H9 (cell line): Measurements from ENCODE around the gene RASA2. TPM values are rescaled to one million over a fixed set of nuclear protein-coding genes. Genes with fewer than 3 reads are reported as not detected.

ENCODE experiments used
- DNase-seq: peaks from one replicate; pipeline ENCODE4 v3.0.0-alpha.2; 2017
- H2AFZ ChIP-seq: one replicate; pipeline ENCODE4 v1.6.1; 2013; ENCODE audit warnings: mild to moderate bottlenecking, low read length, control low read depth, moderate library complexity
- H2AK5ac ChIP-seq: 2 replicates; pipeline ENCODE4 v1.6.1; 2013; ENCODE audit warnings: low read length, control low read depth, mixed read lengths; ENCODE audit not compliant: insufficient read length
- H2BK120ac ChIP-seq: one replicate; pipeline ENCODE4 v1.6.1; 2013; ENCODE audit warnings: low read depth, mild to moderate bottlenecking, low read length, control low read depth, inconsistent platforms; ENCODE audit not compliant: poor library complexity, severe bottlenecking
- H2BK12ac ChIP-seq: 2 replicates; pipeline ENCODE4 v1.6.1; 2013; ENCODE audit warnings: low read length, control low read depth, mixed read lengths, low read depth; ENCODE audit not compliant: insufficient read length
- H2BK15ac ChIP-seq: 2 replicates; pipeline ENCODE4 v1.6.1; 2013; ENCODE audit warnings: low read depth, low read length, control low read depth
- H2BK20ac ChIP-seq: one replicate; pipeline ENCODE4 v1.6.1; 2013; ENCODE audit warnings: low read depth, mild to moderate bottlenecking, low read length, control low read depth, inconsistent platforms; ENCODE audit not compliant: poor library complexity, severe bottlenecking
- H2BK5ac ChIP-seq: 2 replicates; pipeline ENCODE4 v1.6.1; 2013; ENCODE audit warnings: low read length, control low read depth, mixed read lengths; ENCODE audit not compliant: insufficient read length
- H3K14ac ChIP-seq: 2 replicates; pipeline ENCODE4 v1.6.1; 2013; ENCODE audit warnings: low read length, control low read depth; ENCODE audit not compliant: insufficient read depth
- H3K18ac ChIP-seq: 2 replicates; pipeline ENCODE4 v1.6.1; 2013; ENCODE audit warnings: low read depth, mild to moderate bottlenecking, mixed read lengths, low read length, control low read depth; ENCODE audit not compliant: insufficient read length
- H3K23ac ChIP-seq: 2 replicates; pipeline ENCODE4 v1.6.1; 2013; ENCODE audit warnings: low read length, control low read depth, mixed read lengths, low read depth; ENCODE audit not compliant: insufficient read length
- H3K23me2 ChIP-seq: 2 replicates; pipeline ENCODE4 v1.6.1; 2013; ENCODE audit warnings: low read depth, mild to moderate bottlenecking, mixed read lengths, low read length, control low read depth; ENCODE audit not compliant: insufficient read length, poor library complexity, severe bottlenecking
- H3K27ac ChIP-seq: 2 replicates; pipeline ENCODE4 v1.5.1; 2013; ENCODE audit warnings: low read length, control low read depth, mixed read lengths, low read depth; ENCODE audit not compliant: insufficient read length
- H3K27me3 ChIP-seq: 2 replicates; pipeline ENCODE4 v1.6.1; 2013; ENCODE audit warnings: low read length, control low read depth, inconsistent platforms; ENCODE audit not compliant: insufficient read depth
- H3K4ac ChIP-seq: 2 replicates; pipeline ENCODE4 v1.6.1; 2013; ENCODE audit warnings: low read depth, mild to moderate bottlenecking, control low read depth, inconsistent platforms, low read length, moderate library complexity
- H3K4me1 ChIP-seq: 2 replicates; pipeline ENCODE4 v1.6.1; 2013; ENCODE audit warnings: low read length, control low read depth, inconsistent platforms; ENCODE audit not compliant: insufficient read depth
- H3K4me2 ChIP-seq: 2 replicates; pipeline ENCODE4 v1.6.1; 2013; ENCODE audit warnings: low read length, control low read depth, mixed read lengths; ENCODE audit not compliant: insufficient read length, insufficient read depth
- H3K56ac ChIP-seq: 2 replicates; pipeline ENCODE4 v1.6.1; 2013; ENCODE audit warnings: low read depth, mild to moderate bottlenecking, mixed read lengths, low read length, control low read depth; ENCODE audit not compliant: insufficient read length
- H3K79me1 ChIP-seq: 2 replicates; pipeline ENCODE4 v1.6.1; 2013; ENCODE audit warnings: low read depth, mild to moderate bottlenecking, moderate library complexity, low read length, control low read depth, inconsistent platforms; ENCODE audit not compliant: insufficient read depth, poor library complexity, severe bottlenecking
- H3K79me2 ChIP-seq: 2 replicates; pipeline ENCODE4 v1.6.1; 2013; ENCODE audit warnings: low read length, control low read depth, inconsistent platforms; ENCODE audit not compliant: insufficient read depth
- H3K9ac ChIP-seq: 2 replicates; pipeline ENCODE4 v1.6.1; 2013; ENCODE audit warnings: low read length, control low read depth, mixed read lengths; ENCODE audit not compliant: insufficient read length; ENCODE audit errors: extremely low read depth
- H3K9me3 ChIP-seq: one replicate; pipeline ENCODE4 v1.6.1; 2013; ENCODE audit warnings: low read depth, low read length, inconsistent platforms; ENCODE audit not compliant: control insufficient read depth
- H3T11ph ChIP-seq: one replicate; pipeline ENCODE4 v1.6.1; 2013; ENCODE audit warnings: mild to moderate bottlenecking, low read length, control low read depth, inconsistent platforms
- H4K20me1 ChIP-seq: one replicate; pipeline ENCODE4 v1.6.1; 2013; ENCODE audit not compliant: control insufficient read depth, insufficient read length, insufficient read depth
- H4K5ac ChIP-seq: 2 replicates; pipeline ENCODE4 v1.6.1; 2013; ENCODE audit warnings: low read depth, mild to moderate bottlenecking, mixed read lengths, low read length, control low read depth; ENCODE audit not compliant: insufficient read length
- H4K8ac ChIP-seq: replicated peaks from 2 replicates; pipeline ENCODE4 v1.6.1; 2013; ENCODE audit warnings: low read length, control low read depth, mixed read lengths, low read depth; ENCODE audit not compliant: insufficient read length
- H4K91ac ChIP-seq: 2 replicates; pipeline ENCODE4 v1.6.1; 2013; ENCODE audit warnings: low read depth, mild to moderate bottlenecking, moderate library complexity, mixed read lengths, low read length, control low read depth; ENCODE audit not compliant: insufficient read length
- H3K27ac Mint-ChIP-seq, 3 experiments: 2 replicates in 2 of 3; 3 replicates in 1 of 3; pipeline ENCODE4 v1.8.0; 2020 to 2021; ENCODE audit warnings: mixed read lengths in 3 of 3, mild to moderate bottlenecking in 1 of 3, moderate library complexity in 1 of 3
- H3K27me3 Mint-ChIP-seq: 2 replicates; pipeline ENCODE4 v1.8.0; 2021; ENCODE audit warnings: low read depth, mild to moderate bottlenecking, moderate library complexity, mixed read lengths
- H3K36me3 Mint-ChIP-seq, 3 experiments: 2 replicates in 2 of 3; 3 replicates in 1 of 3; pipeline ENCODE4 v1.8.0; 2020 to 2021; ENCODE audit warnings: low read depth in 3 of 3, mixed read lengths in 3 of 3; ENCODE audit not compliant: insufficient read depth in 1 of 3
- H3K4me1 Mint-ChIP-seq, 2 experiments: 2 replicates each; pipeline ENCODE4 v1.8.0; 2020; ENCODE audit warnings: mixed read lengths in 2 of 2
- H3K4me3 Mint-ChIP-seq, 2 experiments: 2 replicates in 1 of 2; 3 replicates in 1 of 2; pipeline ENCODE4 v1.8.0; 2020 to 2021; ENCODE audit warnings: mild to moderate bottlenecking in 2 of 2, mixed read lengths in 2 of 2, moderate library complexity in 1 of 2
- H3K9me3 Mint-ChIP-seq, 2 experiments: 2 replicates in 1 of 2; 3 replicates in 1 of 2; pipeline ENCODE4 v1.8.0; 2020; ENCODE audit warnings: mild to moderate bottlenecking in 2 of 2, mixed read lengths in 2 of 2, moderate library complexity in 1 of 2
- CTCF ChIP-seq: fragments of 200-600 bp; sonication (generic); conservative IDR thresholded peaks from 3 replicates; pipeline ENCODE4 v1.8.0; 2021; ENCODE audit warnings: antibody characterized with exemption, mild to moderate bottlenecking
- WGBS: extraction: QIAGEN DNeasy Blood & Tissue Kit; methylation state at CpG from one replicate; pipeline ENCODE4 v1.1.7; 2013; ENCODE audit warnings: missing lambda C conversion rate, low lambda C conversion rate, mixed read lengths; ENCODE audit not compliant: insufficient read length; ENCODE audit errors: extremely low coverage; 5-methylcytosine and 5-hydroxymethylcytosine counted together
- total RNA-seq: library from RNA; stranded (reverse); gene quantifications from 2 replicates; pipeline ENCODE4 v1.2.1, GENCODE V29; 2021

Gene RASA2
- total RNA-seq, 1 experiment from 2014 or later = 24.4 TPM

DNA sequence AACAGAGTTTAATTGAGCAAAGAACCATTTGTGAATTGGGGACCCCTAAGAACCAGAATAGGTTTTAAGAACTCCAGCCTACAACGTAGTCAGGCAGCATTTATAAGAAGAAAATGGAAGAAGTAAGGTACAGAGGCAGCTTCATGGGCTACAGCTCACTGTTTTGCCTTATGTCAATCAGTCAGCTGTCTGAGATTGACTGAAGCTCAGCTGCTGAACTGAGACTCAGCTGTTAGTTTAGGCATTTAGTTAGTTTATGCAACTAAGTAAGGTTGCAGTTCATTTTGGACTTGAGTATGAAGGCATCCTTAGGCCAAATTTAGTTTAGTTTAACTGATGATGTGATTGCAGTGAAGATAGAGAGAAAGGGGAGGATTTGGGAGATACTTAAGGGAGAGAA is 34.1 kb upstream of the RASA2 start:
- H2BK12ac ChIP-seq = no peak overlapping the region
- H3K18ac ChIP-seq = no peak overlapping the region
- no peak overlapping the region for H3K27ac ChIP-seq
- H2BK20ac ChIP-seq = no peak overlapping the region
- no peaks in the 10 kb centered on the region for H3K9me3 ChIP-seq
- H4K8ac ChIP-seq = no peak overlapping the region
- Mint-ChIP-seq H3K27ac (no peak overlapping the region), H3K9me3 (no peaks in the 10 kb centered on the region), H3K4me3 (no peak overlapping the region), H3K27me3 (no peaks in the 10 kb centered on the region; the same call in none of the 2 replicates), H3K36me3 (no peaks in the 10 kb centered on the region), H3K4me1 (peaks cover 8 to 9% of the 10 kb centered on the region in 2 experiments)
- H2AK5ac ChIP-seq = no peak overlapping the region
- no peak overlapping the region for H3K23ac ChIP-seq
- no peak for DNase-seq
- no peak overlapping the region for H2BK120ac ChIP-seq
- H3K9ac ChIP-seq = no peak overlapping the region
- H3K56ac ChIP-seq = no peak overlapping the region
- no peak overlapping the region for H2AFZ ChIP-seq
- H3K14ac ChIP-seq = no peak overlapping the region
- H2BK15ac ChIP-seq = no peak overlapping the region
- H3K27me3 ChIP-seq = no peaks in the 10 kb centered on the region
- no peaks in the 10 kb centered on the region for H3K79me1 ChIP-seq
- H4K20me1 ChIP-seq = no peaks in the 10 kb centered on the region
- no peaks in the 10 kb centered on the region for H3K23me2 ChIP-seq
- no peak overlapping the region for H4K91ac ChIP-seq
- H3T11ph ChIP-seq = no peak overlapping the region
- no peak for TF ChIP-seq CTCF
- no peak overlapping the region for H2BK5ac ChIP-seq
- no peaks in the 10 kb centered on the region for H3K79me2 ChIP-seq
- H3K4me1 ChIP-seq = no peaks in the 10 kb centered on the region; the same call in 1 of the 2 replicates
- H3K4me2 ChIP-seq = no peak overlapping the region
- WGBS = no CpG with 5 or more reads among the region's 1 CpG
- no peak overlapping the region for H3K4ac ChIP-seq
- no peak overlapping the region for H4K5ac ChIP-seq
